GM04504 (cell line): Measurements from ENCODE around the gene PXMP4.
A peak's percentile ranks its signal among the peaks of the same experiment; 100 is the strongest.
"Not testable (repeated sequence)": the region's sequence is repeated elsewhere in the genome, so short reads cannot be mapped to it uniquely, and the experiment has no call there.

Experiments used
- DNase-seq: peaks from one replicate; pipeline ENCODE4 v3.0.0-alpha.2; 2012; ENCODE audit warnings: low read depth

The PXMP4 gene

GRCh38 chr20:33702861-33703260 lies 17.2 kb downstream of the PXMP4 start:
- DNase-seq, result no peak

GRCh38 chr20:33701629-33702450 lies 18.3 kb downstream of the PXMP4 start:
- no peak for DNase-seq

- DNase-seq, result not testable (repeated sequence)
These were observed 19.2 kb downstream of the PXMP4 start for GRCh38 chr20:33700696-33701441.

GRCh38 chr20:33698966-33699365 lies 21.1 kb downstream of the PXMP4 start:
- DNase-seq, result not testable (repeated sequence)

- DNase-seq, result peak; percentile 56
These were observed 23.0 kb downstream of the PXMP4 start for GRCh38 chr20:33697129-33697528.

- no peak for DNase-seq
These were observed 23.7 kb downstream of the PXMP4 start for GRCh38 chr20:33696448-33696847.

GRCh38 chr20:33694639-33695012 lies 25.5 kb downstream of the PXMP4 start:
- DNase-seq, result no peak

- DNase-seq, result no peak
These were observed 26.1 kb downstream of the PXMP4 start for GRCh38 chr20:33693741-33694638.

- DNase-seq, result no peak
These were observed 26.8 kb downstream of the PXMP4 start for GRCh38 chr20:33693289-33693688.

- no peak for DNase-seq
These were observed 30.1 kb downstream of the PXMP4 start for GRCh38 chr20:33689973-33690372.

- no peak for DNase-seq
These were observed 30.6 kb downstream of the PXMP4 start for GRCh38 chr20:33689493-33689892.

GRCh38 chr20:33688938-33689424 lies 31.1 kb downstream of the PXMP4 start:
- DNase-seq, result no peak

- no peak for DNase-seq
These were observed 31.8 kb downstream of the PXMP4 start for GRCh38 chr20:33687993-33688937.

- no peak for DNase-seq
These were observed 32.7 kb downstream of the PXMP4 start for GRCh38 chr20:33687370-33687915.

- DNase-seq, result no peak
These were observed 33.1 kb downstream of the PXMP4 start for GRCh38 chr20:33686984-33687366.

- peak; percentile 81 for DNase-seq
These were observed 33.8 kb downstream of the PXMP4 start, which contains the start of gene E2F1 for GRCh38 chr20:33686100-33686983. Gene E2F1, minus strand, starts transcription at chr20:33686385. Its CDS starts 121 bp downstream, at chr20:33686264.

- no peak for DNase-seq
These were observed 34.6 kb downstream of the PXMP4 start for GRCh38 chr20:33685328-33686099.

GRCh38 chr20:33684533-33685327 lies 35.4 kb downstream of the PXMP4 start:
- DNase-seq, result no peak
